K562 (cell line): ENCODE measurements around the gene MFAP2. TPM values are rescaled to one million over a fixed set of nuclear protein-coding genes. Genes with fewer than 3 reads are reported as not detected.
A peak's percentile ranks its signal among the peaks of the same experiment; 100 is the strongest.

Experiments
- ATAC-seq: fragments of 200-7000 bp; cut with Tn5 transposase; 3 replicates; pipeline ENCODE4 v1.9.1; 2020; ENCODE audit warnings: moderate library complexity
- BruUV-seq: library from RNA; stranded (reverse); fragments of 400-500 nt; replicated peaks from 2 replicates; lab custom pipeline; 2021; lab: Mats Ljungman, UMichigan
- CTCF ChIA-PET: fragments of 300-600 bp; formaldehyde crosslinking; extraction: SDS; loops from one replicate; lab custom pipeline; 2021; ENCODE audit warnings: low intra/inter-chr PET ratio; lab: Yijun Ruan, JAX
- POLR2A ChIA-PET: fragments of 300-600, 350-650 bp; sonication (Branson Sonifier 250); formaldehyde crosslinking; extraction: SDS; loops from one replicate; lab custom pipeline; 2021; ENCODE audit warnings: antibody characterized with exemption, inconsistent platforms; lab: Yijun Ruan, JAX
- DNase-seq, 4 experiments: peaks; one replicate each; pipeline versions ENCODE4 v3.0.0 to v3.0.0-alpha.2; 2011 to 2018; ENCODE audit warnings: low spot score in 3 of 4, mixed read lengths in 3 of 4; ENCODE audit errors: extremely low read depth in 1 of 4
- FAIRE-seq: peaks from 2 replicates; lab custom pipeline; 2011; peaks lifted over from hg19 to GRCh38; lab: Jason Lieb, UNC
- H2AFZ ChIP-seq: 2 replicates; pipeline ENCODE4 v1.6.0; 2011; ENCODE audit warnings: low read depth, low read length, control low read depth, inconsistent platforms
- H3K27ac ChIP-seq: fragments of 200-600 bp; 3 replicates; pipeline ENCODE4 v1.8.0; 2011; ENCODE audit warnings: low read depth, mild to moderate bottlenecking, control low read depth, inconsistent platforms, low read length, moderate library complexity, mixed read lengths; ENCODE audit errors: extremely low read depth
- H3K27me3 ChIP-seq, 2 experiments: fragments of 300-600 bp in 1 of 2; 2 replicates in 1 of 2; 3 replicates in 1 of 2; pipeline versions ENCODE4 v1.6.0 to v1.8.0; 2011; ENCODE audit warnings: inconsistent platforms in 2 of 2, low read length in 2 of 2, mild to moderate bottlenecking in 1 of 2, mixed read lengths in 1 of 2, moderate library complexity in 1 of 2; ENCODE audit not compliant: control insufficient read depth in 2 of 2, insufficient read depth in 2 of 2
- H3K36me3 ChIP-seq: fragments of 300-600 bp; 3 replicates; pipeline ENCODE4 v1.8.0; 2011; ENCODE audit warnings: mild to moderate bottlenecking, low read length, inconsistent platforms; ENCODE audit not compliant: control insufficient read depth, insufficient read depth
- H3K4me1 ChIP-seq, 2 experiments: fragments of 200-600 bp in 1 of 2; replicated peaks in 1 of 2; 2 replicates in 1 of 2; 3 replicates in 1 of 2; pipeline versions ENCODE4 v1.5.1 to v1.8.0; 2011; ENCODE audit warnings: inconsistent platforms in 2 of 2, low read length in 2 of 2, mild to moderate bottlenecking in 1 of 2, mixed read lengths in 1 of 2, moderate library complexity in 1 of 2; ENCODE audit not compliant: control insufficient read depth in 2 of 2, insufficient read depth in 2 of 2
- H3K4me2 ChIP-seq: 2 replicates; pipeline ENCODE4 v1.6.1; 2011; ENCODE audit warnings: low read length, control low read depth, inconsistent platforms, mixed read lengths; ENCODE audit not compliant: insufficient read depth
- H3K4me3 ChIP-seq: fragments of 200-600 bp; sonication (generic), shearing (Covaris generic); 2 replicates; pipeline ENCODE4 v1.5.1; 2016; ENCODE audit warnings: control low read depth, inconsistent platforms
- H3K79me2 ChIP-seq: fragments of 200-600 bp; 3 replicates; pipeline ENCODE4 v1.8.0; 2011; ENCODE audit warnings: low read length, inconsistent platforms; ENCODE audit not compliant: control insufficient read depth, insufficient read depth
- H3K9ac ChIP-seq, 2 experiments: 2 replicates each; pipeline versions ENCODE4 v1.6.0 to v1.6.1; 2011; ENCODE audit warnings: low read depth in 2 of 2, low read length in 2 of 2, control low read depth in 1 of 2, inconsistent platforms in 1 of 2, mild to moderate bottlenecking in 1 of 2, mixed read lengths in 1 of 2; ENCODE audit not compliant: insufficient read depth in 1 of 2
- H3K9me1 ChIP-seq: one replicate; pipeline ENCODE4 v1.6.0; 2011; ENCODE audit warnings: inconsistent platforms, mild to moderate bottlenecking, low read length, moderate library complexity; ENCODE audit not compliant: control insufficient read depth, insufficient read depth
- H3K9me3 ChIP-seq: replicated peaks from 2 replicates; pipeline ENCODE4 v1.5.1; 2011; ENCODE audit warnings: low read depth, low read length, inconsistent platforms; ENCODE audit not compliant: control insufficient read depth, insufficient read depth
- H4K20me1 ChIP-seq: replicated peaks from 2 replicates; pipeline ENCODE4 v1.6.1; 2011; ENCODE audit warnings: low read length, inconsistent platforms, mixed read lengths; ENCODE audit not compliant: control insufficient read depth, insufficient read depth
- ATF1 ChIP-seq, 2 experiments: fragments of 450-650 bp in 1 of 2; IDR thresholded peaks; 2 replicates each; pipeline ENCODE4 v1.6.1; 2016; ENCODE audit warnings: missing compliant biosample characterization in 1 of 2, missing genetic modification characterization in 1 of 2
- CREB1 ChIP-seq, 2 experiments: sonication (generic) in 1 of 2; formaldehyde crosslinking in 1 of 2; IDR thresholded peaks; 2 replicates each; pipeline versions ENCODE4 v1.6.1 to v1.8.0; 2012 to 2022; ENCODE audit warnings: inconsistent platforms in 1 of 2, mild to moderate bottlenecking in 1 of 2, missing genetic modification reagents in 1 of 2, moderate library complexity in 1 of 2
- JUNB ChIP-seq: fragments of 450-650 bp; formaldehyde crosslinking; conservative IDR thresholded peaks from 2 replicates; pipeline ENCODE4 v1.4.0; 2020; ENCODE audit warnings: mild to moderate bottlenecking
- NFXL1 ChIP-seq: fragments of 450-650 bp; formaldehyde crosslinking; IDR thresholded peaks from 2 replicates; pipeline ENCODE4 v1.4.0; 2021; ENCODE audit warnings: mild to moderate bottlenecking
- RAD51 ChIP-seq: fragments of 450-650 bp; IDR thresholded peaks from 2 replicates; pipeline ENCODE4 v1.7.1; 2016; ENCODE audit warnings: low read depth, mild to moderate bottlenecking, borderline replicate concordance
- ZNF23 ChIP-seq: fragments of 250-450 bp; sonication (Bioruptor Pico); IDR thresholded peaks from 2 replicates; pipeline ENCODE4 v1.4.0; 2020; ENCODE audit warnings: mild to moderate bottlenecking
- ZNF75A ChIP-seq: fragments of 450-650 bp; formaldehyde crosslinking; IDR thresholded peaks from 2 replicates; pipeline ENCODE4 v1.4.0; 2020; ENCODE audit warnings: mild to moderate bottlenecking
- WGBS: fragments of 100-300 bp; shearing (Covaris generic); methylation state at CpG from one replicate; pipeline ENCODE4 v1.1.6; 2016; ENCODE audit warnings: low coverage, mixed read lengths; ENCODE audit not compliant: insufficient coverage; ENCODE audit errors: missing lambda C conversion rate; 5-methylcytosine and 5-hydroxymethylcytosine counted together
- in situ Hi-C: fragments of 300-500 bp; cut with MboI; formaldehyde crosslinking; loops from 4 replicates; pipeline ENCODE4 v1.15.0; 2018; ENCODE audit warnings: inconsistent platforms, mixed read lengths
- intact Hi-C: fragments of 100-400 bp; cut with micrococcal nuclease; formaldehyde crosslinking; loops from 2 replicates; pipeline ENCODE4 v1.14.2; 2022
- polyA plus RNA-seq, 8 experiments: library from polyadenylated mRNA; depleted of rRNA in 4 of 8; stranded (reverse) in 5 of 8; unstranded in 3 of 8; fragments of >200 nt; fragmentation: Nextera tagmentation in 2 of 8; fragmentation: Illumina TruSeq in 1 of 8; extraction: Ambion mirVana in 2 of 8; extraction: Trizol in 1 of 8; gene quantifications; 2 replicates each; pipeline versions ENCODE4 v1.2.1 to v1.2.3, GENCODE V29; 2011 to 2014; ENCODE audit warnings: inconsistent platforms in 1 of 8, missing spikeins in 1 of 8
- total RNA-seq, 7 experiments: library from RNA; depleted of rRNA in 6 of 7; stranded (reverse); fragments of >200 nt in 6 of 7; fragmentation: Illumina TruSeq in 2 of 7; extraction: Trizol in 2 of 7; gene quantifications; 2 replicates each; pipeline versions ENCODE4 v1.2.1 to v1.2.3, GENCODE V29; 2011 to 2021; ENCODE audit warnings: low replicate concordance in 1 of 7
- TF ChIP-seq, protein P1 (sequence below): fragments of 250-450 bp; sonication (Bioruptor Pico); IDR thresholded peaks from 2 replicates; pipeline ENCODE4 v1.5.0; 2021
- TF ChIP-seq, protein P2 (sequence below), 3 experiments: fragments of 200-800 bp in 1 of 3; sonication (Bioruptor generic) in 1 of 3; sonication (generic) in 1 of 3; formaldehyde crosslinking in 1 of 3; IDR thresholded peaks; 2 replicates each; pipeline versions ENCODE4 v1.6.1 to v1.8.0; 2016 to 2022; ENCODE audit warnings: mild to moderate bottlenecking in 2 of 3, missing compliant biosample characterization in 2 of 3, missing genetic modification characterization in 2 of 3, missing genetic modification reagents in 1 of 3

Gene MFAP2
- total and polyA plus RNA-seq, 9 of the 15 experiments (the other 6 are each of a cell fraction or from before 2014, with no cell fraction given): not detected

DNA sequence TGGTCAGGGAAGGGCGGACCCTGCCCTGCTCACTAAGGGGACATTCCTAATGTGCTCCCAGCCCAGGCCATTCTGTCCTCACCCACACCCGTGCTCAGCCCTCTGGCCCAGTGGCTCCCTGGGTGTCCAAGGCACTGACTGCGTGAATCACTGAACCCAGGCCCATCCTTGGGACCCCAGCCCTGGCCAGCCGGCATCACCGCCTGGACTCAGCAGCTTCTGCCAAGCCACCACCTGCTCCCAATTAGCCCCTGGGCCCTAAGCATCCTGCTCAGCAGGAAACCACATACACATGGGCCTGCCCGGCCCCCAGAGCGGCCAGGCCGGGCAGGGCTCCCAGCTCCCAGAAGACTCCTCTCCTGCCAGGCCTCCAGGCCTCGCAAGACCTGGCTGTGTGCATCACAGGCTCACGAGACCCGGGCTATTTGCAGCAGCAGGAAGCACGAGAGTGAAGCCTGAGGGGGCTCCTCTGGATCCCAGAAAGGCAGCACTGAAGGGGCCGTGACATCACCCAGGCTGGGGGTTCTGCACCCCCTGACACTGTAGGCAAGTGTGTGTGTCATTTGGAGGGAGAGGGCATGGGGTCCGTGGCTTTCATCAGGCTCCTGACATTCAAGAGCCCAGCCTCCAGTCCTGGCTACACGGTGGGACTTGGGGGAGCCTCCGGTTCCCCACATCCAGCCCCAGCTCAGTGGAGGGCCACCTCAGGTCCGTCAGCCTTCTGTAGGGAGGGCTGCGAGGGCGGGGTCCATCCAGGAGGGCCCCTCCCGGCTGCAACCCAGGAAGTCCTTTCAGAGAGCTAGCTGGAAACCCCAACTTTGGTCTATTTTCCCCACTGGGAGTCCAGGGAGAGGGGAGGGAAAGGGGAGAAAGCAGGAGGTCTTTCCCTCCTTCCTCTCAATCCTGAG lies 1.6 kb downstream of the MFAP2 start:
- Histone ChIP-seq H3K9ac (peak overlapping the region in 1 of 2 experiments; percentile 14; a peak in 1 of 4 replicates), H3K4me1 (peaks cover 0 to 44% of the 10 kb centered on the region in 2 experiments; a peak in 2 of 5 replicates), H3K36me3 (no peaks in the 10 kb centered on the region), H3K4me3 (no peak overlapping the region), H3K27me3 (peaks cover 17 to 25% of the 10 kb centered on the region in 2 experiments; a peak in 3 of 5 replicates), H3K4me2 (no peak overlapping the region), H4K20me1 (peaks cover 18% of the 10 kb centered on the region; the same call in 1 of the 2 replicates), H3K79me2 (no peaks in the 10 kb centered on the region), H3K9me1 (no peaks in the 10 kb centered on the region), H3K9me3 (no peaks in the 10 kb centered on the region), H3K27ac (no peak overlapping the region), H2AFZ (no peak overlapping the region)
- TF ChIP-seq ZNF23 (CRISPR knock-in tag): no peak
- TF ChIP-seq, protein P1, sequence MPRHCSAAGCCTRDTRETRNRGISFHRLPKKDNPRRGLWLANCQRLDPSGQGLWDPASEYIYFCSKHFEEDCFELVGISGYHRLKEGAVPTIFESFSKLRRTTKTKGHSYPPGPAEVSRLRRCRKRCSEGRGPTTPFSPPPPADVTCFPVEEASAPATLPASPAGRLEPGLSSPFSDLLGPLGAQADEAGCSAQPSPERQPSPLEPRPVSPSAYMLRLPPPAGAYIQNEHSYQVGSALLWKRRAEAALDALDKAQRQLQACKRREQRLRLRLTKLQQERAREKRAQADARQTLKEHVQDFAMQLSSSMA: no peak
- no peak for TF ChIP-seq NFXL1 (CRISPR knock-in tag)
- TF ChIP-seq RAD51: no peak
- TF ChIP-seq JUNB (CRISPR knock-in tag): no peak
- no peak for TF ChIP-seq ATF1 (CRISPR knock-in tag; IDR thresholded peaks at IDR 0.05)
- TF ChIP-seq ATF1 (tag; IDR thresholded peaks at IDR 0.05): no peak
- TF ChIP-seq, protein P2, sequence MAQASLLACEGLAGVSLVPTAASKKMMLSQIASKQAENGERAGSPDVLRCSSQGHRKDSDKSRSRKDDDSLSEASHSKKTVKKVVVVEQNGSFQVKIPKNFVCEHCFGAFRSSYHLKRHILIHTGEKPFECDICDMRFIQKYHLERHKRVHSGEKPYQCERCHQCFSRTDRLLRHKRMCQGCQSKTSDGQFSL (CRISPR knock-in tag; IDR thresholded peaks at IDR 0.05): no peak
- TF ChIP-seq, protein P2 (tag; IDR thresholded peaks at IDR 0.05): no peak
- TF ChIP-seq ZNF75A: no peak
- no peak for TF ChIP-seq CREB1 (IDR thresholded peaks at IDR 0.05)
- TF ChIP-seq CREB1 (CRISPR knock-in tag; IDR thresholded peaks at IDR 0.05): no peak
- ChIA-PET CTCF (no interaction called here), POLR2A (interaction anchor here (0.7 to 1.7 kb wide), 6 partner anchors 8 to 217 kb away, joined by 3 to 10 read pairs (median 5); no protein-coding TSS in a partner anchor)
- ATAC-seq: no peak
- FAIRE-seq: no peak
- DNase-seq: no peak
- no TSS peak for BruUV-seq
- intact Hi-C loops (no loop called here), in situ Hi-C loops (no loop called here)
- WGBS: 30% methylated on average over 20 of the region's 20 CpGs
